Activated CD8-positive, alpha-beta T cell treated with anti-CD3 and anti-CD28 coated beads, Interleukin-2, amount 10 ng/mL, durations not matched to agents 7 days and 5 days (primary cell): ENCODE measurements around the gene NUTF2. TPM values are rescaled to one million over a fixed set of nuclear protein-coding genes. Genes with fewer than 3 reads are reported as not detected.
A peak's percentile ranks its signal among the peaks of the same experiment; 100 is the strongest.
"Not testable (repeated sequence)": the region's sequence is repeated elsewhere in the genome, so short reads cannot be mapped to it uniquely, and the experiment has no call there.

ENCODE experiments used
- ATAC-seq: fragments of 150-1000 bp; cut with Tn5 transposase; one replicate; pipeline ENCODE4 v1.10.0; 2021; ENCODE audit warnings: moderate library complexity
- CTCF ChIA-PET: fragments of 350-600 bp; sonication (Branson Sonifier 250); formaldehyde crosslinking; loops from one replicate; lab custom pipeline; 2021; ENCODE audit warnings: antibody characterized with exemption; lab: Charles Lee
- POLR2A ChIA-PET: fragments of 350-600 bp; sonication (Branson Sonifier 250); formaldehyde crosslinking; loops from one replicate; lab custom pipeline; 2021; ENCODE audit warnings: antibody characterized with exemption; lab: Charles Lee
- DNase-seq: peaks from one replicate; pipeline ENCODE4 v3.0.0-alpha.2; 2020
- H3K27ac Mint-ChIP-seq: one replicate; pipeline ENCODE4 v1.8.0; 2021; ENCODE audit warnings: mild to moderate bottlenecking, mixed read lengths
- H3K27me3 Mint-ChIP-seq: one replicate; pipeline ENCODE4 v1.8.0; 2021; ENCODE audit warnings: low read depth, mixed read lengths
- H3K36me3 Mint-ChIP-seq: one replicate; pipeline ENCODE4 v1.8.0; 2021; ENCODE audit warnings: low read depth, mixed read lengths
- H3K4me1 Mint-ChIP-seq: one replicate; pipeline ENCODE4 v1.8.0; 2021; ENCODE audit warnings: low read depth, mixed read lengths
- H3K4me3 Mint-ChIP-seq: one replicate; pipeline ENCODE4 v1.8.0; 2021; ENCODE audit warnings: mild to moderate bottlenecking, mixed read lengths
- H3K9me3 Mint-ChIP-seq: one replicate; pipeline ENCODE4 v1.8.0; 2022; ENCODE audit warnings: mixed read lengths; ENCODE audit not compliant: insufficient read depth
- total RNA-seq, 2 experiments: library from RNA; stranded (reverse); gene quantifications; one replicate each; pipeline ENCODE4 v1.2.3, GENCODE V29; 2021

Gene NUTF2
- total RNA-seq, 2 experiments from 2014 or later, result 125 to 134 TPM

DNA sequence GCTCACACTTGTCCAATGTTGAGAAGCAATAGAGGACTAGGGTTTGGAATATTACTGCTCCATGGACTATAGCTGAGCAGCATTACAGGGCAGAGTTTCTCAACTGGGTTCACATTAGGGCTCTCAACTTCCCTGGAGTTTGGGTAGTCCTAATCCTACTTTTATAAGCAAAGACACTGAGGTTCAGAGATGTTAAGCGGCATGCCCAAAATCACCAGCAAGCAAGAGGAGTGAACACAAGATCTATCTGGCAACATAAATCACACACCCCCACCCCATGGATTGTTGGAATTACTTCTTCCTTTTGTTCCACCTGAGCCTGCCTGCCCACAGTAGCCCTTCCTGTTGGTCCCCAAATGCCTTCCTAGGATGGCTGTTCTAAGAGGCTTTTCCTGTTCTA lies 34.8 kb upstream of the NUTF2 start:
- Mint-ChIP-seq H3K36me3 (no peaks in the 10 kb centered on the region), H3K27ac (no peak overlapping the region), H3K9me3 (no peaks in the 10 kb centered on the region), H3K27me3 (peaks cover 5% of the 10 kb centered on the region), H3K4me1 (peaks cover 10% of the 10 kb centered on the region), H3K4me3 (no peak overlapping the region)
- DNase-seq (no peak), ATAC-seq (no peak)
- ChIA-PET CTCF (no interaction called here), POLR2A (no interaction called here)

DNA sequence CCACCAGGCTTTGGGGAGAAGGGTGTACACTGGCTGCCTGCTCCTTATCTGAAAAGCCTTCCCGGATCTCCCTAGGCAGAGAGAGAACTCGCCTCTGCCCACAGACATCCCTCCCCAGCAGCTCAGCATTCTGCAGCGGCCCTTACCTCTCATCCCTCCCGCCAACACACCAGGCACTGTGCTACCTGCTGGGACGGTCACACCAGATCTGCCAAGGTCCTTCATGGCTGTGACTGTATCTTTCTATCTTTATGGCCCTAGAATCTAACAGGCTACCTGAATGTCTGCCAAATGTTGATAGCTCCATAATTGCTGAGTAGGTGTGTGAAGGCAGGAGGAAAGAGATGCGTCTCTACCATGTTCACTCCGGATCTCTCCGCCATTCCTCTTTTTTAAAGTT lies 32.2 kb upstream of the NUTF2 start:
- POLR2A ChIA-PET, result no interaction called here
- no peaks in the 10 kb centered on the region for H3K36me3 Mint-ChIP-seq
- peaks cover 7% of the 10 kb centered on the region for H3K4me1 Mint-ChIP-seq
- peaks cover 5% of the 10 kb centered on the region for H3K27me3 Mint-ChIP-seq
- CTCF ChIA-PET, result interaction anchor here (2.7 to 3.5 kb wide), 6 partner anchors 7 to 226 kb away, joined by 18 to 47 read pairs (median 30); partner anchors contain the start of genes RANBP10 and TSNAXIP1
- no peak overlapping the region for H3K27ac Mint-ChIP-seq
- no peak overlapping the region for H3K4me3 Mint-ChIP-seq
- DNase-seq (no peak), ATAC-seq (no peak)
- H3K9me3 Mint-ChIP-seq, result no peaks in the 10 kb centered on the region

DNA sequence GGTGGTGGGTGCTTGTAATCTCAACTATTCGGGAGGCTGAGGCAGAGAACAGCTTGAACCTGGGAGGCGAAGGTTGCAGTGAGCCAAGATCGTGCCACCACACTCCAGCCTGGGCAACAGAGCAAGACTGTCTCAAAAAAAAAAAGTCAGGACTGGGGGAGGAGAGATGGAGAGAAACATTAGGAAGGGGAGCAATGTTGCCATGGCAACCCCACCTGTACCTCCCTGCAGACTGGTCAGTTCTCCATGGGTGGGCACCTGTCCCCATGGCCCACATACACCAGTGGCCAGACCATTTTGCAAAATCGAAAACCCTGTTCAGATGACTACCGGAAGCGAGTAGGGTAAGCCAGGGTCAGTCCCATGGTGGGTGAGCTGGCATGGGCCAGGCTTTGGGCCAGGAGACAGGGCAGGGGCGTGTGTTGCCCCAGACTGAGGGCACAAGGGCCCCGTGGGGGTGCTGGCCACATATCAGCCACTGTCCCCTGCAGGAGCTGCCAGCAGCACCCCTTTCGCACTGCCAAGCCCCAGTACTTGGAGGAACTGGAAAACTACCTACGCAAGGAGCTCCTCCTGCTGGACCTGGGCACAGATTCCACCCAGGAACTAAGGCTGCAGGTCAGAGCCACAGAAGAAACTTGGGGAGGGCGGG lies 26.0 kb upstream of the NUTF2 start:
- ATAC-seq, result no peak
- ChIA-PET CTCF (interaction anchor here (0.7 to 1.2 kb wide), 2 partner anchors 12 to 505 kb away, joined by 3 read pairs; no protein-coding TSS in a partner anchor), POLR2A (no interaction called here)
- no peak for DNase-seq
- Mint-ChIP-seq H3K36me3 (no peaks in the 10 kb centered on the region), H3K27me3 (no peaks in the 10 kb centered on the region), H3K27ac (no peak overlapping the region), H3K4me1 (peaks cover 7% of the 10 kb centered on the region), H3K4me3 (no peak overlapping the region), H3K9me3 (no peaks in the 10 kb centered on the region)

DNA sequence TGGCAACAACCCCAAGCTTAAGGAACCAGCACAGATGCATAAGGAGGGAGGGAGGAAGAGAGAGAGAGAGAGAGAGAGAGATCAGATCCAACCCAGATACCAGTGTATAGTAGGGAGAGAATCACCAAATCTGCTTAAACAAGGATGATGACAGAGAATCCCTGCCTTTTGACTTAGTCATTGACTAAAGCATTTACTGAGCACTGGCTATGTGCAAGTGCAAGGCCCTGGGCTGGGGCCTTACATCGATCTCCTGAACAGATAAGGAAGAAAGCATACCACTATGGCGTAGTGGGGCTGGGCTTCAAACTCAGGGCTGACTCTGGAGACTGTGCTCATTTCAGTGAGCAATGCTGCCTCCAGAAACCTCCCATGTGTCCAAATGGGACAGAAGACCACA lies 24.2 kb upstream of the NUTF2 start:
- ChIA-PET CTCF (no interaction called here), POLR2A (no interaction called here)
- no peak overlapping the region for H3K4me3 Mint-ChIP-seq
- ATAC-seq (no peak), DNase-seq (no peak)
- no peaks in the 10 kb centered on the region for H3K4me1 Mint-ChIP-seq
- H3K27ac Mint-ChIP-seq, result no peak overlapping the region
- H3K27me3 Mint-ChIP-seq, result no peaks in the 10 kb centered on the region
- H3K9me3 Mint-ChIP-seq, result no peaks in the 10 kb centered on the region
- H3K36me3 Mint-ChIP-seq, result no peaks in the 10 kb centered on the region

DNA sequence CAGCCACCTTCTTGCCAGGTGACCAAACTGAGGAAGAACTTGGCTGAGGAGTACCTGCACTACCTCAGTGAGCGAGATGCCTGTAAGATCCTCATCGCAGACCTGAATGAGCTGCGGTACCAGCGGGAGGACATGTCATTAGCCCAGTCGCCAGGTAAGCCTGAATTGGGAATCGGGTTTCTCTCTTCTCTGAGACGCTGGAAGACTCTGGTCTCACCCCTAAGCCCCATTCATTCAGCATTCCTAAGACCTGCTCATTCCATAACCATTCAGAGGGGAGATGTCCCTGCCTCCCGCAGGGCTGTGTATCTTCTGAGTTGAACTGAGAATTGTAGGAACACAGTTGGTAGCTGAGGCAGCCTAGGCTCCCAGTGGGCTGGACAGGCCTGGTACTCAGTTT lies 21.6 kb upstream of the NUTF2 start:
- ATAC-seq (no peak), DNase-seq (no peak)
- no peaks in the 10 kb centered on the region for H3K9me3 Mint-ChIP-seq
- no peaks in the 10 kb centered on the region for H3K36me3 Mint-ChIP-seq
- POLR2A ChIA-PET, result no interaction called here
- H3K4me3 Mint-ChIP-seq, result no peak overlapping the region
- H3K4me1 Mint-ChIP-seq, result no peaks in the 10 kb centered on the region
- H3K27me3 Mint-ChIP-seq, result no peaks in the 10 kb centered on the region
- CTCF ChIA-PET, result interaction anchor here (2.5 kb wide), 1 partner anchor 9 kb away, joined by 14 read pairs; no protein-coding TSS in a partner anchor
- H3K27ac Mint-ChIP-seq, result no peak overlapping the region

DNA sequence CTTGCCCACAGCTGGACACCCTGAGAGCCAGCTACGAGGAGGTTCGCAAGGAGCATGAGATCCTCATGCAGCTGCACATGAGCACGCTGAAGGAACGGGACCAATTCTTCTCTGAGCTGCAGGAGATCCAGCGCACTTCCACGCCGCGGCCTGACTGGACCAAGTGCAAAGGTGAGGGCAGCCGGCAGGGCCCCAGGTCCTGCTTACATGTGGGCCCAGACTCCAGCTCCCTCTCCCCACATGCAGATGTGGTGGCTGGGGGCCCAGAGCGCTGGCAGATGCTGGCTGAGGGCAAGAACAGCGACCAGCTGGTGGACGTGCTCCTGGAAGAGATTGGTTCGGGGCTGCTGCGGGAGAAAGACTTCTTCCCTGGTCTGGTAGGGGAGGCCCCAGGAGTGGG lies 20.8 kb upstream of the NUTF2 start:
- no peak for ATAC-seq
- H3K27ac Mint-ChIP-seq, result no peak overlapping the region
- no peaks in the 10 kb centered on the region for H3K4me1 Mint-ChIP-seq
- H3K9me3 Mint-ChIP-seq, result no peaks in the 10 kb centered on the region
- no peaks in the 10 kb centered on the region for H3K36me3 Mint-ChIP-seq
- H3K4me3 Mint-ChIP-seq, result no peak overlapping the region
- H3K27me3 Mint-ChIP-seq, result no peaks in the 10 kb centered on the region
- DNase-seq, result no peak
- ChIA-PET CTCF (interaction anchor here (0.9 to 2.5 kb wide), 2 partner anchors 10 to 305 kb away, joined by 3 to 14 read pairs; no protein-coding TSS in a partner anchor), POLR2A (no interaction called here)

DNA sequence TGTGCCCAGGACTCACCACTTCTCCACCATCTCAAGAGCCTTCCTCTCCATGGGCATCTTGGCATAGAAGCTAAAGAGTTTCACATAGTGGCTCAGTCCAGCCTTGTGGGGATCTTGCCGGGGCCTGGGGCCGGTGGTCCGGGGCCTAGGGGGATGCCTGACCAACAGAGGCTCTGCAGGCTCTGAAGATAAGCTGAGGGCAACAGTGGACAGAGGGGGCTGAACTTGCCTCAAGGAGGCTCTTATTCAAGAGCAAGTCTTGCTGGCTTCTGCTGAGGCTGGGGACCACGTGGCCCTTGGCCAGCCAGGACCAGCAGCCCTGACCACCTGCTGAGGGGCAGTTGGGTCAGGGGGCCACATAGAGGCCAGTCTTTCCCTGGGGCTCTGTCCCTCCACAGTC lies 18.1 kb upstream of the NUTF2 start:
- ATAC-seq, result no peak
- Mint-ChIP-seq H3K9me3 (no peaks in the 10 kb centered on the region), H3K4me1 (peaks cover 7% of the 10 kb centered on the region), H3K4me3 (no peak overlapping the region), H3K27ac (no peak overlapping the region), H3K36me3 (no peaks in the 10 kb centered on the region), H3K27me3 (no peaks in the 10 kb centered on the region)
- DNase-seq, result no peak
- ChIA-PET CTCF (interaction anchor here (0.7 kb wide), 1 partner anchor 12 kb away, joined by 3 read pairs; no protein-coding TSS in a partner anchor), POLR2A (no interaction called here)

DNA sequence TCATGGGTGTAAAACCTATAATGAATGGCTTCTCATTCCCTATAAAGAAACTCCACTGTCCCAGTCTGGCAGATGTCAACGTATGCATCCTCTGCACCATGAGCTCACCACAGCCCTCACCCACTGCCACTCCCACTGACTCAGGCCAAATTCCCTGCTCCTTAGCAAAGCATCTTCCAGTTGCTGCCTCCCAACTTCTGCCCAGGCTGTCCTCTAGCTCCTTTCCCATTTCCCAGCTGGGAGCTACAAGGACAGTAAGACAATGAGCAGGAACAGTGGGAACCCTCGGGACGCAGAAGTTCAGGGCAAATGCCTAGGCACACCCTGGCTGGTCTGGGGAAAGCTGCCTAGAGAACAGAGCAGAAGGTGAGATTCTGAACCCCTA lies 13.7 kb upstream of the NUTF2 start:
- DNase-seq (no peak), ATAC-seq (no peak)
- H3K9me3 Mint-ChIP-seq, result no peaks in the 10 kb centered on the region
- peaks cover 11% of the 10 kb centered on the region for H3K4me1 Mint-ChIP-seq
- no peaks in the 10 kb centered on the region for H3K36me3 Mint-ChIP-seq
- ChIA-PET CTCF (interaction anchor here (0.6 to 2.4 kb wide), 12 partner anchors 11 to 319 kb away, joined by 3 to 47 read pairs (median 4); partner anchors contain the start of genes CARMIL2 and GFOD2), POLR2A (interaction anchor here (0.6 to 3.1 kb wide), 9 partner anchors 12 to 114 kb away, joined by 3 to 28 read pairs (median 3); partner anchors contain the start of genes GFOD2, NUTF2, PSMB10 and RANBP10)
- H3K27me3 Mint-ChIP-seq, result no peaks in the 10 kb centered on the region
- H3K27ac Mint-ChIP-seq, result peak overlapping the region; percentile 88
- H3K4me3 Mint-ChIP-seq, result peak overlapping the region; percentile 92

DNA sequence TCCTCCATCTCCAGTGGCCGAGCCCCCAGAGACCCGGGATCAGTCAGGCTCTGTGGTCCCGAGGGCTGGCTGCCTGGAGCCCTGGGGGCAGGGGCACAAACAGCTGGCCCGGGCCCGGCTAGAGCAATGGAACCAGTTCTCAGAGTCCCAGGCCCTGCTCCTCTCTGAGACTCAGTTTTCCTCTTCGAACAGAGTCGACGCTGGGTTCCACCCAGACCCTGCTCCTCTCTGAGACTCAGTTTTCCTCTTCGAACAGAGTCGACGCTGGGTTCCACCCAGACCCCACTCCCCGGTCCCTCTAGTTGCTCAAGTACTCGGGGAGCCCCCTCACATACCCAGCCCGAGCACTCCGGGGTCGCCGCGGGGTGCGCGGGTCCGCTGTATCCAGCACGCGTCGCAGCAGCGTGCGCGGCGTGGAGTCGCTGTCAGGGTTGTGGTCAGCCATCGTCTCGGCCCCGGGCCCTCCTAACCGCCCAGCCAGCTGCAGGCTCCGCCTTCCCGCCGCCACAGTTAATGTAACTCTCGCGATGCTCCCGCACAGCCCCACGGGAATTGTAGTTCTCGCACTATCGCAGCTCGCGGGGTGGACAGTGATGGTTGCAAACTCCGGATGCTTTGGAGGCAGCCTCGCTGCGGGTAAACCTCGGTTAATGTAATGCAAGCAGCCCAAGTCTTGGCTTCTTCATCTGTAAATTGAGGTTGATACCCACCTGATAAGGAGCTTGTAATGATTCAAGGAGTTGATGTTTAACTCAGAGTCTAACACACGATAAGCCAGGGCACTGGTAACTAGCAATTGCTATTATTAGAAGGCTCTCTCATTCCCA lies 13.1 kb upstream of the NUTF2 start:
- ChIA-PET CTCF (interaction anchor here (0.6 to 2.4 kb wide), 11 partner anchors 11 to 319 kb away, joined by 3 to 47 read pairs (median 4); partner anchors contain the start of genes CARMIL2 and GFOD2), POLR2A (interaction anchor here (0.6 to 3.1 kb wide), 11 partner anchors 11 to 114 kb away, joined by 3 to 28 read pairs (median 3); partner anchors contain the start of genes GFOD2, NUTF2, PSMB10 and RANBP10)
- Mint-ChIP-seq H3K4me3 (peak overlapping the region; percentile 92), H3K4me1 (peaks cover 11% of the 10 kb centered on the region), H3K9me3 (no peaks in the 10 kb centered on the region), H3K36me3 (no peaks in the 10 kb centered on the region), H3K27me3 (no peaks in the 10 kb centered on the region), H3K27ac (peak overlapping the region; percentile 88)
- DNase-seq, result peak; percentile 97
- ATAC-seq, result peak; percentile 98

DNA sequence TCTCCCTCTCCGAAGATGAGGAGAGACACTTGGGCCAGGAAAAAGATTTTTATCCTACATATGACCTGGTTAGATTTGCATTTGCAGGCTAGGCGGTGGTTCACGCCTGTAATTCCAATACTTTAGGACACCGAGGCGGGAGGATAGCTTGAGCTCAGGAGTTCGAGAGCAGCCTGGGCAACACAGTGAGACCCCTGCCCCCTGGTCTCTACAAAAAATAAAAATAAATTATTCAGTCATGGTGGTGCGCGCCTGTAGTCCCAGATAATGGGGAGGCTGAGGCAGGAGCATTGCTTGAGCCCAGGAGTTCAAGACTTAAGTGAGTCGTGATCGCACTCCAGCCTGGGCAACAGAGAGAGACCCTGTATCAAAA lies 12.5 kb upstream of the NUTF2 start:
- ChIA-PET POLR2A (interaction anchor here (0.7 to 3.1 kb wide), 5 partner anchors 11 to 102 kb away, joined by 3 to 28 read pairs (median 3); partner anchors contain the start of genes NUTF2 and PSMB10), CTCF (interaction anchor here (0.8 to 2.4 kb wide), 9 partner anchors 10 to 313 kb away, joined by 3 to 47 read pairs (median 4); partner anchors contain the start of genes CARMIL2 and GFOD2)
- Mint-ChIP-seq H3K9me3 (no peaks in the 10 kb centered on the region), H3K4me3 (peak overlapping the region; percentile 92), H3K36me3 (no peaks in the 10 kb centered on the region), H3K4me1 (peaks cover 11% of the 10 kb centered on the region), H3K27me3 (no peaks in the 10 kb centered on the region), H3K27ac (peak overlapping the region; percentile 88)
- DNase-seq, result no peak
- ATAC-seq, result no peak

DNA sequence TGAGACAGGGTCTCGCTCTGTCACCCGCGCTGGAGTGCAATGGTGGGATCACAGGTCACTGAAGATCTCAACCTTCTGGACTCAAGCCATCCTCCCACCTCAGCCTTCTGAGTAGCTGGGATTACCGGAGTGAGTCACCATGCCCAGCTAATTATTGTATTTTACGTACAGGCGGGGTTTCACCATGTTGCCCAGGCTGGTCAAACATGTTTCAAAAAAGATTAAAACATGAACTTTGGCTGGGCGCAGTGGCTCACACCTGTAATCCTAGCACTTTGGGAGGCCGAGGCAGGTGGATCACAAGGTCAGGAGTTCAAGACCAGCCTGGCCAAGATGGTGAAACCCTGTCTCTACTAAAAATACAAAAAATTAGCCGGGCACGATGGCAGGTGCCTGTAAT lies 9.5 kb upstream of the NUTF2 start:
- not testable (repeated sequence) for H3K27me3 Mint-ChIP-seq, DNase-seq, H3K27ac Mint-ChIP-seq, H3K36me3 Mint-ChIP-seq, H3K4me3 Mint-ChIP-seq, H3K9me3 Mint-ChIP-seq, ATAC-seq
- POLR2A ChIA-PET, result interaction anchor here (1.1 kb wide), 1 partner anchor 100 kb away, joined by 3 read pairs; the partner anchor contains the start of gene PSMB10
- CTCF ChIA-PET, result interaction anchor here (1.0 to 3.4 kb wide), 3 partner anchors 21 to 290 kb away, joined by 3 to 23 read pairs (median 3); partner anchors contain the start of gene PSKH1
- peaks cover 17% of the 10 kb centered on the region for H3K4me1 Mint-ChIP-seq
